ENCODE measurements around the gene PIAS2.
"Not testable (repeated sequence)": the region's sequence is repeated elsewhere in the genome, so short reads cannot be mapped to it uniquely, and the experiment has no call there.

Gene PIAS2

GRCh38 chr18:46831434-46831833 is 85.9 kb downstream of the PIAS2 start:
- H3K36me3 Mint-ChIP-seq = peaks cover 37% of the 10 kb centered on the region
- DNase-seq (ENCODE audit: low spot score in 2 of 2) (no peak), ATAC-seq (ENCODE audit: low read depth) (no peak)
- H3K9me3 Mint-ChIP-seq = no peaks in the 10 kb centered on the region
- H3K27ac Mint-ChIP-seq = no peak overlapping the region
- no peak overlapping the region for H3K4me3 Mint-ChIP-seq
- no peaks in the 10 kb centered on the region for H3K27me3 Mint-ChIP-seq
- no peaks in the 10 kb centered on the region for H3K4me1 Mint-ChIP-seq

GRCh38 chr18:46830633-46831032 is 86.7 kb downstream of the PIAS2 start:
- H3K4me3 Mint-ChIP-seq = no peak overlapping the region
- H3K27ac Mint-ChIP-seq = no peak overlapping the region
- no peaks in the 10 kb centered on the region for H3K4me1 Mint-ChIP-seq
- H3K27me3 Mint-ChIP-seq = no peaks in the 10 kb centered on the region
- no peak for ATAC-seq (ENCODE audit: low read depth)
- H3K9me3 Mint-ChIP-seq = no peaks in the 10 kb centered on the region
- DNase-seq (ENCODE audit: low spot score in 2 of 2) = no peak
- H3K36me3 Mint-ChIP-seq = peaks cover 39% of the 10 kb centered on the region

- no peak overlapping the region for H3K4me3 Mint-ChIP-seq
- no peaks in the 10 kb centered on the region for H3K9me3 Mint-ChIP-seq
- H3K36me3 Mint-ChIP-seq = peaks cover 43% of the 10 kb centered on the region
- ATAC-seq (ENCODE audit: low read depth) (no peak), DNase-seq (ENCODE audit: low spot score in 2 of 2) (no peak)
- no peaks in the 10 kb centered on the region for H3K27me3 Mint-ChIP-seq
- H3K4me1 Mint-ChIP-seq = no peaks in the 10 kb centered on the region
- no peak overlapping the region for H3K27ac Mint-ChIP-seq
These were observed 87.4 kb downstream of the PIAS2 start for GRCh38 chr18:46829947-46830346.

- Mint-ChIP-seq H3K27ac (no peak overlapping the region), H3K36me3 (peaks cover 45% of the 10 kb centered on the region), H3K4me3 (no peak overlapping the region), H3K9me3 (no peaks in the 10 kb centered on the region), H3K27me3 (no peaks in the 10 kb centered on the region), H3K4me1 (no peaks in the 10 kb centered on the region)
- ATAC-seq (ENCODE audit: low read depth) (no peak), DNase-seq (ENCODE audit: low spot score in 2 of 2) (no peak)
These were observed 87.8 kb downstream of the PIAS2 start for GRCh38 chr18:46829531-46829930.

- ATAC-seq (ENCODE audit: low read depth) (no peak), DNase-seq (ENCODE audit: low spot score in 2 of 2) (no peak)
- Mint-ChIP-seq H3K27me3 (no peaks in the 10 kb centered on the region), H3K9me3 (no peaks in the 10 kb centered on the region), H3K4me1 (no peaks in the 10 kb centered on the region), H3K4me3 (no peak overlapping the region), H3K27ac (no peak overlapping the region), H3K36me3 (peaks cover 28% of the 10 kb centered on the region)
These were observed 95.2 kb downstream of the PIAS2 start for GRCh38 chr18:46821856-46822711.

GRCh38 chr18:46820863-46821262 is 96.4 kb downstream of the PIAS2 start:
- H3K4me3 Mint-ChIP-seq = no peak overlapping the region
- H3K36me3 Mint-ChIP-seq = peaks cover 22% of the 10 kb centered on the region
- H3K4me1 Mint-ChIP-seq = no peaks in the 10 kb centered on the region
- no peaks in the 10 kb centered on the region for H3K9me3 Mint-ChIP-seq
- ATAC-seq (ENCODE audit: low read depth) (no peak), DNase-seq (ENCODE audit: low spot score in 2 of 2) (no peak)
- no peaks in the 10 kb centered on the region for H3K27me3 Mint-ChIP-seq
- no peak overlapping the region for H3K27ac Mint-ChIP-seq

GRCh38 chr18:46815661-46816060 is 101.6 kb downstream of the PIAS2 start:
- H3K27ac Mint-ChIP-seq = no peak overlapping the region
- ATAC-seq (ENCODE audit: low read depth) (no peak), DNase-seq (ENCODE audit: low spot score in 2 of 2) (no peak)
- no peaks in the 10 kb centered on the region for H3K27me3 Mint-ChIP-seq
- H3K9me3 Mint-ChIP-seq = no peaks in the 10 kb centered on the region
- peaks cover 2% of the 10 kb centered on the region for H3K4me1 Mint-ChIP-seq
- H3K36me3 Mint-ChIP-seq = peaks cover 5% of the 10 kb centered on the region
- H3K4me3 Mint-ChIP-seq = no peak overlapping the region

GRCh38 chr18:46814399-46814798 is 102.9 kb downstream of the PIAS2 start:
- ATAC-seq (ENCODE audit: low read depth) (no peak), DNase-seq (ENCODE audit: low spot score in 2 of 2) (no peak)
- Mint-ChIP-seq H3K27ac (no peak overlapping the region), H3K4me3 (no peak overlapping the region), H3K9me3 (no peaks in the 10 kb centered on the region), H3K27me3 (no peaks in the 10 kb centered on the region), H3K36me3 (peaks cover 2% of the 10 kb centered on the region), H3K4me1 (peaks cover 2% of the 10 kb centered on the region)

GRCh38 chr18:46812311-46812710 is 105.0 kb downstream of the PIAS2 start:
- DNase-seq (ENCODE audit: low spot score in 2 of 2) = no peak
- Mint-ChIP-seq H3K36me3 (peaks cover 2% of the 10 kb centered on the region), H3K4me1 (peaks cover 2% of the 10 kb centered on the region), H3K4me3 (no peak overlapping the region), H3K27me3 (no peaks in the 10 kb centered on the region), H3K9me3 (no peaks in the 10 kb centered on the region), H3K27ac (no peak overlapping the region)
- ATAC-seq (ENCODE audit: low read depth) = no peak

GRCh38 chr18:46810481-46811000 is 106.8 kb downstream of the PIAS2 start:
- H3K9me3 Mint-ChIP-seq = no peaks in the 10 kb centered on the region
- no peaks in the 10 kb centered on the region for H3K27me3 Mint-ChIP-seq
- H3K4me3 Mint-ChIP-seq = no peak overlapping the region
- H3K27ac Mint-ChIP-seq = no peak overlapping the region
- H3K4me1 Mint-ChIP-seq = peaks cover 2% of the 10 kb centered on the region
- no peak for ATAC-seq (ENCODE audit: low read depth)
- no peak for DNase-seq (ENCODE audit: low spot score in 2 of 2)
- peaks cover 2% of the 10 kb centered on the region for H3K36me3 Mint-ChIP-seq

GRCh38 chr18:46809145-46809544 is 108.2 kb downstream of the PIAS2 start:
- Mint-ChIP-seq H3K36me3 (peaks cover 2% of the 10 kb centered on the region), H3K4me3 (no peak overlapping the region), H3K4me1 (peaks cover 2% of the 10 kb centered on the region), H3K9me3 (no peaks in the 10 kb centered on the region), H3K27ac (no peak overlapping the region), H3K27me3 (no peaks in the 10 kb centered on the region)
- ATAC-seq (ENCODE audit: low read depth) = no peak
- no peak for DNase-seq (ENCODE audit: low spot score in 2 of 2)

- not testable (repeated sequence) for H3K27ac Mint-ChIP-seq; H3K36me3 Mint-ChIP-seq; ATAC-seq (ENCODE audit: low read depth); DNase-seq (ENCODE audit: low spot score in 2 of 2); H3K4me1 Mint-ChIP-seq; H3K4me3 Mint-ChIP-seq; H3K9me3 Mint-ChIP-seq; H3K27me3 Mint-ChIP-seq
These were observed 121.4 kb downstream of the PIAS2 start for GRCh38 chr18:46795945-46796344.

- Mint-ChIP-seq H3K4me3 (no peak overlapping the region), H3K27me3 (peaks cover 2% of the 10 kb centered on the region), H3K36me3 (peaks cover 3% of the 10 kb centered on the region), H3K9me3 (no peaks in the 10 kb centered on the region), H3K4me1 (no peaks in the 10 kb centered on the region), H3K27ac (no peak overlapping the region)
- ATAC-seq (ENCODE audit: low read depth) (no peak), DNase-seq (ENCODE audit: low spot score in 2 of 2) (no peak)
These were observed 122.7 kb downstream of the PIAS2 start for GRCh38 chr18:46794607-46795006.

GRCh38 chr18:46793565-46793964 is 123.7 kb downstream of the PIAS2 start:
- ATAC-seq (ENCODE audit: low read depth) = no peak
- H3K4me3 Mint-ChIP-seq = no peak overlapping the region
- peaks cover 1% of the 10 kb centered on the region for H3K36me3 Mint-ChIP-seq
- H3K9me3 Mint-ChIP-seq = no peaks in the 10 kb centered on the region
- H3K27me3 Mint-ChIP-seq = peaks cover 2% of the 10 kb centered on the region
- DNase-seq (ENCODE audit: low spot score in 2 of 2) = no peak
- H3K27ac Mint-ChIP-seq = no peak overlapping the region
- H3K4me1 Mint-ChIP-seq = no peaks in the 10 kb centered on the region

GRCh38 chr18:46789088-46789487 is 128.2 kb downstream of the PIAS2 start:
- Mint-ChIP-seq H3K36me3 (no peaks in the 10 kb centered on the region), H3K27me3 (no peaks in the 10 kb centered on the region), H3K4me3 (no peak overlapping the region), H3K27ac (no peak overlapping the region), H3K9me3 (peaks cover 3% of the 10 kb centered on the region), H3K4me1 (no peaks in the 10 kb centered on the region)
- no peak for ATAC-seq (ENCODE audit: low read depth)
- DNase-seq (ENCODE audit: low spot score in 2 of 2) = no peak

Measured in memory B cell (primary cell).